NCI-H187 treated with DMSO at 0.1 percent for 48 hours (cell line): Measurements from ENCODE around the gene HSPA12A.

Experiments
- DNase-seq: peaks from one replicate; lab custom pipeline; 2025; lab: John Stamatoyannopoulos, UW

Gene HSPA12A

DNA sequence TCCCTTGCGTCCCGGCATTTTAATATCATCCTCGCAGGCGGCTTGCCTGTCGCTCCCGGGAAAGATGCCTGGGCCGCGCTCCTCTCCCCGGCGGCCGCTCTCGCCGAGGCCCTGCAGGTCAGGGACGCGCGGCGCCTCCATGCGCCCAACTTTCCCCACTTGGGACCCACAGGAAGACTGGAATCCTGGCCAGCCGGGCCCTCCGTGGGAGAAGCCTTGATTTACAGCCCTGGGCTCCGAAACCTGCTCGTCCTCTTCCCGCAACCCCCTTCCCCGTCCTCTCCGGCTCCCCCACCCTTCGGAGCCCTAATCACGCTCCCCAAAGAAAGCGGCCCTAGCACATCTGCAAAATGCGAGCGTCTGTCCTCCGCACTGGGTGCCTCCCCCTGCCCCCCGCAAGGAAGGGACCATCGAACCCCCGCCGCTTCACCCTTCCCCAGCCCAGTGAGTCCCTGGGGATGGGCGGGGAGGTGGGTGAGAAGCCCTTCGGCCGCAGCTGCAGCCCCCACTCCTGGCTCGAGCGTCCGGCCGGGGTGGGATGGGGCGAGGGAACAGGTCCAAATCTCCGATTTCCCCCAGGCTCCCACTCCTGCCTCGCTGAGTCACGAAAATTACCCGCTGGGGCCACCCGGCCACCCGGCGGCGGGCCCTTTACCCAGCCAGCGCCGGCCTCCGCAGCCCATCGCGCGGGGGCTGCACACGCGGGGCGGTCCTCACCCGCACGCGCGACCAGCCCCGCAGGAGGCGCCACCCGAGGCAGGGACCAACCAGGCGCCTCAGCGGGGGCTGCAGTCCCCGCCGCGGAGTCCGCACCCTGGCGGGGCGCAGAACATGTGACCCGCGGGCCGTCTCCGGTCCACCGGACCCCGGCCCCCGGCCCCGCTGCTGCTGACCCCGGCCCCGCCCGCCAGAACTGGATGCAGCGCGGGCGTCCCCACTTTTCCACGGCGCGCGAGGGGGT is 695 bp downstream of the HSPA12A start:
- DNase-seq: no peak

DNA sequence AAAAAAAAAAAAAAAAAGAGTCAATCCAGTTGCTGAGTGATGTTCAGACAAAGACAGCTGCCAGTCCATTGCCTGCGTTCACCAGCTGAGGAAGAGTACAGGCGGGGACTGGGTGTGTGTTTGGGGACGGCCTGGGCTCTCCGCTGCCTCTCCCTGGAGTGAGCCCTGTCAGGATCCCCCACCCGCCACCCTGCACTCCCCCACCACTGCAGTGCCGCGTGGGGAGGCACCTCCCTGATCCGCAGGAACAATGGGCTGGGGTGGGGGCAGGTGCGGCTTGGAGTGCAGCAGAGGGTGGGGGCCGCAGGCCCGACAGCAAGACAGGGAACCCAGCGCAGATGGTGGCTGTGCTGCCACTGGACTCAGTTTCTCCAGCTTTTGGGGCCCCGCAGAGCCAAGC is 1.4 kb downstream of the HSPA12A start:
- DNase-seq: no peak

DNA sequence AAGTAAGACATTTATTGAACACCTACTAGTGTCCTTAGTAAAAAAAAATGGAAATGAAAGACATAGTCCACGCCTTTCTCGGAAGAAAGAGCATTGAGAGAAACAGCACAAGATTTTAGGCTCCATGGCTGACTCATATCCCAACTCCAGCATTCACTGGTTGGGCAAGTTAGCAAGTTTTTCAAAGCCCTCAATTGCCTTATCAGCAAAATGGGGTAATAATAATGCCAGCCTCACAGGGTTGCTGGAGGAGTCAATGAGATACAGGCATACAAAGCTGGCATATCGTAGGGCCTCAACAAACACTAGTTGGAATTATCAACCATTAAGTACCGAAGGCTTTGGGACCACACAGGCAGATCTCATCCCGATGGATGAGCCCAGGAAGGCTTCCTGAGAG is 4.0 kb downstream of the HSPA12A start:
- no peak for DNase-seq

DNA sequence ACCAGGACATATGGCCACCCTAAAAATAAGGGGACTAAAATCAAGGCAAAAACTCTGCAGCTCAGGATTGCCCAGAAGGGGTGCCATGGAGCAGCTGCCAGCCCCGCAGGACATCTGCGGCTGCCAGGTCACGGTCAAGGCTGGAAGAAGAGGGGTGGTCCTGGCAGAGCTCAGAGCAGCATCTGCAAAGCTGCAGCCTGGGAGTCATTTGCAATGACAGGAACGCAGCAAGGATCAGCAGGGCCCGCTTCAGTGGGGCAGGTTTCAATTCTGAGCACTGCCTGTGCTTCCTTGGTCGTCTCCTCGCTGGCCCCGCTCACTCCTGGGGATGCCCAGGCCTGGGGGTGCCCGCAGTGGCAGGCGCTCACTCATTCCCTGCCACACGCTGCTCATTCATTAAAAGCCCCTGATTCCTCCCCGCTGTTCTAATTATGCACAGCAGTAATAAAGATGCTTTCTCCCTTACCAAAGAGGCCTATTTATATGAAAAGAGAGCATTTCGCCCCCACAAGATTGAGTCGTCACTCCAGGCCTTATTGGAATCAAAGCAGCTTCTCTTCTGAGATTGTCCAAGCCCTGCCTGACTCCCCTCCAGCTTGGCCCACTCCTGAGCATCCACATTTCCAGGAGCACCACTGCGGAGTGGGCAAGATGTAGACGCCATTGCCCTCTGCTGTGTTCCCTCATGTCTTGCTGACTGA is 4.6 kb downstream of the HSPA12A start:
- no peak for DNase-seq

DNA sequence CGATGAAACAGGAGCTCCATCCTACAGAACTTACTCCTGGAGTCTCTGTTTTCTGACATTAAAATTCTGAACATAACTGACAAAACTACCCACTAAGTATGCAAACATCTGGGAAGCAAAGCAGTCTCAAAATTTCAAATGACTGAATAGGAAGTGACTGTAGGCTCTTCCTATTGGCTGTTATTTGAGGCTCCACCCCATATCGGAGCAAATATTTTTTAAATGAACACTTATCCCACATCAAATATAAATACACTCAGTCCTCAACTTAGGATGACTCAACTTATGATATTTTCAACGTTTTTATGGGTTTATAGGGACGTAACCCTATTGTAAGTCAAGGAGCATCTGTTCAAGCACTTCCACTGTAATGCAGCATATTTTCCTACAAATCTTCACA is 8.8 kb downstream of the HSPA12A start:
- DNase-seq: no peak

DNA sequence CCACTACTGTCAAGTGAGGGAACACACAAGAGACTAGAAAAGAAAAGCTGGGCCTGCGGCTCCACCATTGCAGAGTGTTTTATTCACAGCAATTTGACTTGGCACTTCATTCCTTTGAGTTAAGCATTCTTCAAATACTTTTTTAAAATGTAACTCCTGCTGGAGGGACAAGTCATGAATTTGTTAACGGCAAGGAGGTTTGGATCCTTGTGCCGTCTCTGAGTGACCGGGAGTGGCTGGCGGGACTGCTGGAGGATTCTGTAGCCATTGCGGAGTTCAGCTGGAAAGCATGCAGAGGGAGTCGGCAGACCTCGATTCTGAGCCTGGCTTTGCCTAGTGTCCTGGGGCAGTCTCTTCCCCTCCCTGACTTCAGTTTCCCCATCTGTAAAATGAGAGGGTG is 9.8 kb downstream of the HSPA12A start:
- DNase-seq: no peak

DNA sequence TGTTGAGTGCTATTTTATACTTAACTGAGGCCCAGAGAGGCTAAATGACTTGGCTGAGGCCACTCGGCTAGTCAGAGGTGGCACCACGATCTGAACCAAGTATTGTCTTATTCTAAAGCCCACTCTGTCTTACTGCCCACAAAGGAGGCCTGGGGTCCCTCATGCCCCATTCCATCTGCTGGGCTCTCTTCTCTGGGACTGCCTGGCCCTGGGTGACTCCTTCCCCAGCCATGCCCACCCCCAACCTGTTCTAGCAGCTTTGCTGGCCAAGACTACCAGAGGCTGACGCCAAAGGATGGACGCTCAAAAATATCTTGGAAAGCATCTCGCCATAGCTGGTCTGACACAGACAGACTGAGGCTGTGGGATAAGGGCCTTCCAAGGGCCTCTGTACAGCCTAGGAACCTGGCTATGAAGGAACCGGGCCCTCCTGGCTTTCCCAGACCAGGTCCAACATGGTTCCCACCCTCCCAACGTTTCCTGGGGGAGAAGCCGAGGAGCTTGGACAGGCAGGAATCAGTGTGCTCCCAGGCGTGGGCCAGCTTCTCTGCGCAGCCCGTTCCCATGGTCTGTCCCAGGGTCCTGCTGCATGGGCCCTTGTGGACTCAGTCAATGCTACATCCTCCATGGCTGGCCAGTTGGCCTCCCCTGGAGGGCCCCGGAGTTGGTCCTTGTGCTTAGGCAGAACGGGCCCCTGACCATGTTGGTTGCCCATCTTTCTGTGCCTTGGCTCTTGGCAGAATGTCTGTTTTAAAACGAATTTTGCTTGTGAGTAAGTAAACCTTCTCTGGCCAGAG is 11.7 kb downstream of the HSPA12A start:
- DNase-seq: no peak

DNA sequence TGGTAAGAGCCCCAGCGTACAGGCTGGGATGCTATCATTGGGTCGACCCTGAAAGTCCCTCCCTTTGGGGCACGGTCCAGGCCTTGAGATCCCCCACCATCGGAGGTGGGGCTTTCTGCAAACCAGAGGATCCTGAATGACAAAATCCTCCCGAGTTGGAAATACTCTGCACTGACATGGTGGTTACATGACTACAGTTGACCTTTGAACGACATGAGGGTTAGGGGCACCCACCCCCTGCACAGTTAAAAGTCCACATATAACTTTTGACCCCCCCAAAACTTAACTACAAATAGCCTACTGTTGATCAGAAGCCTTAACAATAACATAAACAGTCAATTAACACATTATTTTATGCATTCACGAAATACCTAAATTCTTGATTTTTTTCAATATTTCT is 13.1 kb downstream of the HSPA12A start:
- DNase-seq: no peak

DNA sequence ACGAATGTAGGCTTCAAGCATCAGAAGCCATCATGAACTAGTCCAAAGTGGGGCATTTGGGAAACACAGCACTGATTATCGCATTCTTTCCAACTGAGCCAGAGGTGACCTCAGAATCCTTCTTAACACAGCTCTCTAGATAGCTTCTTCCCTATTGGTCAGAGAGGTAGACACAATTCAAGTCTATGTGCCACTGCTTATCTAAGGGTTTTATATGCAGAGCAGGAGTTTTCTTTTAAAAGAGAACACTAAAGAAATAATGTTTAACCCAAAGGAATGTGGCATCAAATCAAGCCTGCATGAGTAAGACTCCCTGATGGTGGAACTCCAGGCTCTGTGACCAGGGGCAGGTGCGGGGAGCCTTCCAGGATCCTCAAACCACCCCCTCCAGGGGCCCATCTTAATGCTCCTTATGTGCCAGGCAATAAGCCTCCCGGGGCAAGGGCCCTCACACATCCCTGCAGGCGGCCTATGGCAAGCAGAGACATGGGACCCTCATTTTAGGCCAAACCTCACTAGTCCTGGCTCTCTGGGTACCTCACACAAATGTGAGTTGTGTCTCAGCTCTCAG is 13.8 kb downstream of the HSPA12A start:
- DNase-seq: no peak

DNA sequence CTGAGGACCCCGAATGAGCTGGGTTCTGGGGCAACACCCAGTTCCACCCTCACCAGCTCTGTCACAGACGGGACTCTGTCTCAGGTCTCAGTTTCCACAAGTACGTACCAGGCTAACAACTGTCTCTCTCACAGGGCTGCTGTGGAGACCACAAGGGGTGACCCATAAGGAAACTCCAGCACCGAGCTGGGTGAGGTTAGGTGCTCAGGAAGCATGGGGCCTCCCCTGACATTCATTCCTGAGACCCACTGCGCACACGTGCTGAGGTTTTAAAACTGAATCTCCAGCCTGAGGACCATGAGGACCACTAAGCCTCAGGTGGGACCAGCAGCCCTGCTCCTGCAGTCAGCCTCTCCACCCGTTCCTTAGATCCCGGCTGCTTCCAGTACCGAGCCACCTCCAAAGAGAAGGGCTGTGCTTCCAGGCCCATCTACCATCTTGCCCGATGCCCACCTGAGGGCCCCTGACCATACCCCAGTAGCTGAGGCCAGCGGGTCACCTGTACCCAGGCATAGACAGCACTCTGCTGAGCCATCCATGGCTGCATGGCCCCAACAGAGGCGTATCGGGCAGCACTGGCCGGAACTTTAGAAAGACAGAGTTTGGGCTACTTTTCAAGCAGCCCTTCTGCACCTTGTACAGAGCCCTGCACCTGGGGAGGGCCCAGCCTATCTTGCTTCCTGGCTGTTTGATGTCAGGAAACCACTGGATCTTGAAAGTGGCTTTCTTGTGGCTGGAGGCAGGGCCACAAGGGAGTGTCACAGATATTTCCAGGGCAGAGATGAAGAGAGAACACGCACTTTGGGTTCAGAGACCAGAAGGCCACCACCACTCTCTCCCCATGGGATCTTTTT is 18.7 kb downstream of the HSPA12A start:
- DNase-seq: no peak

DNA sequence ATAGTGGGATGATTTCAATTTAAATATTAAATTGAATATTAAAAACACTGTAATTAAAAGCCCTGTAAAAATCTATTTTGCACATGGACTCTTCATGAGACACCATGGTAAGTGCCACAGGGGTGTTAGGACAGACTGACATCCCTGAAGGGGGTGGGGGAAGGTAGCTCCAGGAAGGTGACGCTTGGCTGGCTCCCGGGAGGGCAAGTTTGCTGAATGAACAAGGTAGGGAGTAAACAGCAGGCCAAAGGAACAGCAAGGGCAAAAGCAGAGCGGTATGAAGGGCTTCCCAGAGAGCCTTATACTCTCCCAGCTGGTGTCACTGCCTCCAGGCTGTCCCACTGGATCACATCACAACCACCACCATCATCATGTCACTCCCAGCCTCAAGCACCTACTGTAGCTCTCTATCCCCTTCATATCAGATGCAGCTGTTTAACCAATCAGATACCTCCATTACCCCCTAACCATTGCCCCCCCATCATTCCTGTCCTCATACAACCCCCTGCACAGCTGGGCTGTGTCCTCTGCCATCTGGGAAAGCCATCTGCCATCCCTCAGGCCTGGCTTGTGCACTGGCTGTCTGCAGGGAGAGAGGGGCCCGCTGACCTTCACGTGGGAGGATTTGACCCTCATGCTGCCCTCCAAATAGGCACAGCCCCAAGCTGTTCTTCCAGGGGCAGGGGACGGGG is 19.5 kb downstream of the HSPA12A start:
- no peak for DNase-seq

DNA sequence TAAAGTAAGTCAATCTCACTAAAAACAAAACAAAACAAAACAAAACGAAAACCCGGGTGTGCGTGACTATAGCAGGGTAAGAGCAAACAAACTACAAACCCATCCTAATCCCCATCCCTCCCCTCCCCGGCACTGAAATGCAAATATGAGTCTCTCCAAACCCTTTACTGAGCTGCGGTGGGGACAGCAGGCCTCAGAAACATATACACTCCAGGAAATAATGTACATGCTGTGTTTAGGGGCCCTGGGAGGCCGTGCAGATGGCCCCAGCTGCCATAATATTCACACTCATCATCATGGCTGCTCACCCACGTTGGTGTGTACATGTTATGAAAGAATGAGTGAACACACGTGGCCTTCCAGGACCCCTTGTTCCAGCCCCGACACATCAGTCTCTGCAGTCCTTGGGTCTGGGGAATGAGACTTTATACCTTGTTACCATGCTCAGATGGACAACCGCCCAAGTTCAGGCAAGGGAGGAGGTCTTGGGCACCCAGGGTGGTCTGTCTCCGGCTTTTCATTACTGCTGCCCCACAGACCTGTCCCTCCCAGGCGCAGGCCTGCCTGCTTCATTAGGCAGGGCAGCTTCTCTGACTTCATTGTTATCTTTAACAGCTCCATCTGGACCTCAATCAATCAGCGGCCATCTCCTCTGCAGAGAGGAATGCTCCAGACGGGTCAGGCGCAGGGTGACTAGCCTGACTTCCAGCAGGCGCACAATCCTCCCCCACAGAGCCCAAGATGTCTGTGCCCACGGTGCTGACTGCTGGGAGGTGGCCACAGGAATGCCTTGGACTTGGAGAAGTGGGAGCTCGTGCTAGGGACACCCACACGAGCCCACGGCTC is 20.6 kb downstream of the HSPA12A start:
- no peak for DNase-seq

DNA sequence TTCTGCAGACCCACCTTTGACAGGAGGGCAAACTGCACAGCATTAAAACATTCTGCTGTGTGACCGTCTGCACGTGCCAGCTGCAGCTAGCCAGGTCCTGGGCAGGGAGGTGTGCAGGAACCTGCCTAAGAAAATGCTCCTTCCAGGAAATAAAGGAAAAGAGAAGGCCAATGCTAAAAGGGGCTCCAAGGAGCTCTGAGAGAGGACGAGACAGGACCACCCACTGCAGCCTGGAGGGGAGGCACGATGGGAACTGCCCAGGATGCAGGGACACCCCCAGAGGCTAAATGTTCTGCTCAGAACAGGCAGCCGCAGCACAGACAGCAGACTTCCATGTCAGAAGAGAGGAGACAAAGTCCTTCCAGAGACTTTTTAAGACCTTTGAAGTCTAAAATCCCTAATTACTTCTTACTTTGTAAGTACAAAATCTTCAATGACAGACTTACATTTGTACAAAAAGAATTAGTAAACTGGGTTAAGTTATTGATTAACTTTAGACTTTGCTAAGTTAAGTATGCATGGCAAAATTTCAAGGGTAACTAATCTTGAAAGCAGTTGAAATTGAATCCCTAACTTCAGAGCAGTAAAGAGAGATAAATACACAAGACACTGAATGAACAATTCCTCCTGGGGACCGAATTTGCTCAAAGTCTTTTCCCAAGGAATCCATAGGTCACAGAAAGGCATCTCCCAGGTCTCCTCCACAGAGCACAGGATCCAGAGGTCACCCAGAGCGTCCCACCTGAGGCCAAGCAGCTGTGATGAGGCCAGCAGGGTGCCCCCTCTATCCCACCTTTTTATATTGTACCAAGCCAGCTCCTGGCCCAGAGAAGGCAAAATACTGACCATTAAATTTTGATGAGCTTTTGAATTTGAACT is 21.5 kb downstream of the HSPA12A start:
- DNase-seq: no peak

DNA sequence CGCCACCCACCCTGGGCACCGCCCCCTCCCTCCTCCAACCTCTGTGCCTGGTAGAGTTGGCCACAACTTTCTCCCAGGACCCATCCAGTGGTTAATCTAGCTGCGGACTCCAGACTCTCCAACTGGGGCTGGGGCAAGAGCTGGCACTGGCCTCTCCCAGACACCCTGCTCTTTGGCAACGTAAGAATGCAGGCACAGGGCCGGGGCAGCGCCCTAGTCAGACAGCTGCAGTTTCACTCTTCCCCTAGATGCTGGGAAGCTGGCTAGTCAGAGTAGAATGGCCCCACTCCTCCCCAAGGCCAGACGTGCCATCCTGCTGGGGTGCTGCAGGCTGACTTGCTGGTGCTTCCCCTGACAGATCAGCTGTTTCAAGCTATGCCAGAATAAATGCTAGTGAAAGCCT is 22.1 kb downstream of the HSPA12A start:
- no peak for DNase-seq

DNA sequence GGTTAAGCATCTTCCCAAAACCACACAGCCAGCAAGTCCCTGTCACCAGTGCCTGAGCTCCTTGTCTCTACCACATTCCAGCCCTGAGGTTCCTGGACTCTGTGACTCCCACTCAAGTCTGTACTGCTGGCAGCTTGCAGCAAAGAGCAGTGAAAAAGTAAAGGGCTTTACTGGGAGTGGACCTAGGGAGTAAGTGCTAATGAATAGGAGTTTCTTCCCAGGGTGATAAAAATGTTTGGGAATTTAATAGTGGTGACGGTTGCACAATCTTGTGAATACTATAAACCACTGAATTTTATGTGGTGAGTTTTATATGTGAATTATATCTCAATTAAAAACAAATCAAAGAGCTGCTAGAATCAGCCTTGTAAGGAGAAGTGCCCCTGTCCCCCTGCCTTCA is 22.6 kb downstream of the HSPA12A start:
- no peak for DNase-seq

DNA sequence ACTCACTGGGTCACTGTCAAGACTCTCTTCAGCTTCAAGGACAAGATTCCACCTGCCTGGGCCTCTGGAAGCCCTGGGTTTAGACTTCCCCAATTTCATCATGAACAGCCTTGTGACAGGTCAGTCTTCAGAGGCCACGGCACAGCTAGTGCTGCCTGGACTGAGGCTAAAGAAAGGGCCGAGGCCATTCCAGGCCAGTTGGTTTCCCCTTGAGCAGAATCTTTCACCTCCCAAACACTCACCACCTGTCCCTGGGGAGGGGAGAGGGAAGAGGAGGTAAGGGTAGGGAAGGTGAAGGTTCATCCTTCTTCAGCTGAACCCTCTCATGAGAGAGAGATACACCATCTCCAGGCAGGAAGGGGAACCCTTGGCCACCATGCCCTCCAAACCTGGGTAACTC is 24.3 kb downstream of the HSPA12A start:
- no peak for DNase-seq

DNA sequence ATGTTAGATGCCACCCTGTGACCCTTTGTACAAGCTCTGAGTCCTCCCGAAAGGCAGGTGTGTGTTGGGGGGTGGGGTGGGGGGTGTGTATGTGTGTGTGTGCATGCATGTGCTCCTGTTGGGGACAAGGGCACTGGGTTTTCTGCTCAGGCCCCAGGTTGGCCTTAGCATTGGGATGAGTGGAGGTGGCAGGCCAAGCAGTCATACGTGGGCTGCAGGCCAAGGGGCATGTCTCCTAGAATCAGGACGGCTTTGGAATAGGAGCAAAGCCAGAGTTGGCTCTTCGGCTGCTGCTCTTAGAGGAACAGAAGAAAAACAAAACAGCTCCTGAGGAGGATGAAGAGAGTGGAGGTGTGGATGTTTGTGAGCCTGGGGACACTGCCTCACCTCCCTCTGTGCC is 26.0 kb downstream of the HSPA12A start:
- DNase-seq: no peak

DNA sequence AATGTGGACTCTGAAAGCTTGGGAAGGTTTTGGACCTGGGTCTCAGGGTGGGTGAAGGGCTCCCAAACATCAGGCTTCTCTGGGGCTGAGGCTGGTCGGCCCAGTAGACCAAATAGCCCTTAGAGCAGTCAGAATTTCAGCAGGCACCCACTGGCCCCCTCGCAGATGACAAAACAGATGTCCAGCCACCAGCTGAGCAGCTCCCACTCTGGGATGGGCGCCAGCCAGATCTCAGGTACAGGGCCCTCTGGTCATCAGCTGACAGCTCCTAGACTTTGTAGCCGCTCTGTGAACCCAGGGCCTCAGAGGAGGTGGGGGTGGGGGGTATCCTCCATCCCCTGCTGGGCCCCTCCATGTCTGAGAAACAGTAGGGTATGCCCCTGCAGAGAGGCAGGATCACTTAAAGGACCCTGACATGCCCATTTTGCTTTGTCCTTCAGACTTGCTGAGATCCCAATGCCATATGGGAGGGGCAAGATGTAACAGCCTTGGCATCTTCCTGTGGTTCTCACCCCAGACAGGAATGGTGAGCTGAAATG is 26.5 kb downstream of the HSPA12A start:
- no peak for DNase-seq
